ENCODE measurements around the gene SOX10.
A peak's percentile ranks its signal among the peaks of the same experiment; 100 is the strongest.

Gene SOX10

DNA sequence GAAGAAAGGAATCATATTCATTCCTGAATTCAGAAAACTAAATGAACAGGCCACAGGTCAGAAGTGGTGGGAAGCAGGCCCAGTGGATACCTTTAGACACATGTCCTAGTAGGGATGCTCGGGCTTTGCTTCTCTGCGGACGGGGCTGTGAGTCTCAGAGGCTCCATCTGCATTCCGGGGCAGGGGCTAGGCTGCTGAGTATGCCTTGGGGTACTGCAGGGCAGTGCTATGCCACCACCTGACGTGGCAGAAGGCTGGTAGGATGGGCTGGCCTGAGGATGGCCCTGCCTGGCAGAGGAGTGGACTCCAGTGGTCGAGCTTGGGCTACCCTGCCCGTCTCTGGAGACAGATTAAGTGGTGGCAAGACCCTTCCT is 40.5 kb downstream of the SOX10 start:
- H3K4me3 ChIP-seq (ENCODE audit: low read depth, low read length): no peak overlapping the region
- DNase-seq (ENCODE audit: low read depth): no peak
- TF ChIP-seq, protein P1, sequence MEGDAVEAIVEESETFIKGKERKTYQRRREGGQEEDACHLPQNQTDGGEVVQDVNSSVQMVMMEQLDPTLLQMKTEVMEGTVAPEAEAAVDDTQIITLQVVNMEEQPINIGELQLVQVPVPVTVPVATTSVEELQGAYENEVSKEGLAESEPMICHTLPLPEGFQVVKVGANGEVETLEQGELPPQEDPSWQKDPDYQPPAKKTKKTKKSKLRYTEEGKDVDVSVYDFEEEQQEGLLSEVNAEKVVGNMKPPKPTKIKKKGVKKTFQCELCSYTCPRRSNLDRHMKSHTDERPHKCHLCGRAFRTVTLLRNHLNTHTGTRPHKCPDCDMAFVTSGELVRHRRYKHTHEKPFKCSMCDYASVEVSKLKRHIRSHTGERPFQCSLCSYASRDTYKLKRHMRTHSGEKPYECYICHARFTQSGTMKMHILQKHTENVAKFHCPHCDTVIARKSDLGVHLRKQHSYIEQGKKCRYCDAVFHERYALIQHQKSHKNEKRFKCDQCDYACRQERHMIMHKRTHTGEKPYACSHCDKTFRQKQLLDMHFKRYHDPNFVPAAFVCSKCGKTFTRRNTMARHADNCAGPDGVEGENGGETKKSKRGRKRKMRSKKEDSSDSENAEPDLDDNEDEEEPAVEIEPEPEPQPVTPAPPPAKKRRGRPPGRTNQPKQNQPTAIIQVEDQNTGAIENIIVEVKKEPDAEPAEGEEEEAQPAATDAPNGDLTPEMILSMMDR (IDR thresholded peaks at IDR 0.05; ENCODE audit: low read depth, low read length): no peak
- TF ChIP-seq MYC (IDR thresholded peaks at IDR 0.05; ENCODE audit: low read depth, low read length) (no peak), POLR2A (IDR thresholded peaks at IDR 0.05; ENCODE audit: extremely low read depth, insufficient read length) (no peak)
- TF ChIP-seq, protein P2, sequence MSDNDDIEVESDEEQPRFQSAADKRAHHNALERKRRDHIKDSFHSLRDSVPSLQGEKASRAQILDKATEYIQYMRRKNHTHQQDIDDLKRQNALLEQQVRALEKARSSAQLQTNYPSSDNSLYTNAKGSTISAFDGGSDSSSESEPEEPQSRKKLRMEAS (IDR thresholded peaks at IDR 0.05; ENCODE audit: low read depth, low read length): no peak

DNA sequence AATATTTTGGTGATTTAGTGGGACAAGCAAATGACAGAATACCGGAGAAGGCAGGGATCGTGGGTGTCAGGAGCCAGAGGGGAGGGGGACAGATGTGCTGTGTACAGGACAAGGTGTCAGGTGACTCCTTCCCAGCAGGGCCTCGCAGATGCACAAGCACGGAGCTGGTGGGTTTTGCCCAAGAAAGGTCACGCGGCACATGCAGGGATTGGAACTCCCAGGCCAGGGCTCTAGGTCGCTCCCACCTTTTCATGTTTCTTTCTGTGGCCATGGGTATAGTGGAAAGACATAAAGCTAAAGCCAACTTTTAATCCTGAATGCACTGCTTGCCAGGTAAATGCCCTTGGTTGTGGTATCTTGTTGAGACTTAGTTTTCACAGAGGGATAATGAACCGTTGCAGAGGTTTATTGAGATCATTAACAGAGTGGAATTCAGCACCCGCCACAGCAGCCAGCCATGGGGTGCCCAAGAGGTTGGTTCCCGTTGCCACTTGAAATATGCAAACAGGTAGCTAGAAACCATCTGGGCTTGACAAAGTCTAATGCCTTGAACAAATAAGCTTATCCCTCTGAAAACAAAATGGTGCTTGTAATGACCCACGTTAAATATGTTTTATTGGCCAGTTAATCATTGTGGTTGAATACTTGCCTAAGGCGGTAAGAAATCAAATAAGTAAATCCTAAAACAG is 41.1 kb downstream of the SOX10 start:
- DNase-seq (ENCODE audit: low read depth): no peak
- no peak overlapping the region for H3K4me3 ChIP-seq (ENCODE audit: low read depth, low read length)
- TF ChIP-seq, protein P1 (IDR thresholded peaks at IDR 0.05; ENCODE audit: low read depth, low read length): no peak
- TF ChIP-seq MYC (IDR thresholded peaks at IDR 0.05; ENCODE audit: low read depth, low read length) (no peak), POLR2A (IDR thresholded peaks at IDR 0.05; ENCODE audit: extremely low read depth, insufficient read length) (no peak)
- TF ChIP-seq, protein P2 (IDR thresholded peaks at IDR 0.05; ENCODE audit: low read depth, low read length): no peak

GRCh38 chr22:37942133-37942532 is 42.2 kb downstream of the SOX10 start:
- DNase-seq (ENCODE audit: low read depth): no peak

DNA sequence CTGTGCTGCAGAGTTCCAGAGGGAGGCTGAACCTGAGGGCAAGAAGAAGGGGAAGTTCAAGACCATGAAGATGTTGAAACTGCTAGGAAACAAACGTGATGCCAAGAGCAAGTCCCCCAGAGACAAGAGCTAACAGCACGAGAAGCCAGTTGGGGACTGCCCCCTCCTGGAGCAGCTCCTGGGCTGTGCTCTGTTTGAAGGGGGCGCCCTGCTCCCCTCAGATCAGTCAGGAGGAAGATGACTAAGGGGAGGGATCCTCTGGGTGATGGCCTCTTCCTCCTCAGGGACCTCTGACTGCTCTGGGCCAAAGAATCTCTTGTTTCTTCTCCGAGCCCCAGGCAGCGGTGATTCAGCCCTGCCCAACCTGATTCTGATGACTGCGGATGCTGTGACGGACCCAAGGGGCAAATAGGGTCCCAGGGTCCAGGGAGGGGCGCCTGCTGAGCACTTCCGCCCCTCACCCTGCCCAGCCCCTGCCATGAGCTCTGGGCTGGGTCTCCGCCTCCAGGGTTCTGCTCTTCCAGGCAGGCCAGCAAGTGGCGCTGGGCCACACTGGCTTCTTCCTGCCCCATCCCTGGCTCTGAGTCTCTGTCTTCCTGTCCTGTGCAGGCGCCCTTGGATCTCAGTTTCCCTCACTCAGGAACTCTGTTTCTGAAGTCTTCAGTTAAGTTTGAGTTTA is 43.5 kb downstream of the SOX10 start:
- no peak overlapping the region for H3K4me3 ChIP-seq (ENCODE audit: low read depth, low read length)
- peak; percentile 96 for DNase-seq (ENCODE audit: low read depth)
- TF ChIP-seq, protein P1 (IDR thresholded peaks at IDR 0.05; ENCODE audit: low read depth, low read length): peak; percentile 61
- TF ChIP-seq, protein P2 (IDR thresholded peaks at IDR 0.05; ENCODE audit: low read depth, low read length): no peak
- no peak for TF ChIP-seq MYC (IDR thresholded peaks at IDR 0.05; ENCODE audit: low read depth, low read length)

More at GRCh38 chr22:37942133-37942532, 42.2 kb downstream of the SOX10 start:
- TF ChIP-seq MYC (IDR thresholded peaks at IDR 0.05; ENCODE audit: low read depth, low read length) (no peak), POLR2A (IDR thresholded peaks at IDR 0.05; ENCODE audit: extremely low read depth, insufficient read length) (no peak)
- TF ChIP-seq, protein P2 (IDR thresholded peaks at IDR 0.05; ENCODE audit: low read depth, low read length): no peak
- TF ChIP-seq, protein P1 (IDR thresholded peaks at IDR 0.05; ENCODE audit: low read depth, low read length): no peak
- no peak overlapping the region for H3K4me3 ChIP-seq (ENCODE audit: low read depth, low read length)

GRCh38 chr22:37933711-37934376 is 50.5 kb downstream of the SOX10 start:
- DNase-seq (ENCODE audit: low read depth): peak; percentile 94
- no peak overlapping the region for H3K4me3 ChIP-seq (ENCODE audit: low read depth, low read length)
- TF ChIP-seq MYC (IDR thresholded peaks at IDR 0.05; ENCODE audit: low read depth, low read length) (no peak), POLR2A (IDR thresholded peaks at IDR 0.05; ENCODE audit: extremely low read depth, insufficient read length) (no peak)
- TF ChIP-seq, protein P2 (IDR thresholded peaks at IDR 0.05; ENCODE audit: low read depth, low read length): 0 out of 2 replicates have a peak, but pooled peaks have one; percentile 16
- TF ChIP-seq, protein P1 (IDR thresholded peaks at IDR 0.05; ENCODE audit: low read depth, low read length): peak; percentile 96
